ENCODE data around the gene CFAP68.

GRCh38 chr11:111882202-111882601, 2.9 kb downstream of the CFAP68 start:
- TF ChIP-seq POLR2A (IDR thresholded peaks at IDR 0.05) (no peak), CTCF (IDR thresholded peaks at IDR 0.05) (no peak)

Measured in thyroid gland (tissue), 4 donors.